GM19455 (cell line): ENCODE results near the gene WFDC1.

ENCODE experiments used
- ATAC-seq: cut with Tn5 transposase; IDR thresholded peaks from one replicate; pipeline ENCODE4 v1.9.1; 2021; ENCODE audit not compliant: unreplicated experiment

Gene WFDC1

GRCh38 chr16:84370723-84371552 is 76.3 kb downstream of the WFDC1 start:
- ATAC-seq: no peak

DNA sequence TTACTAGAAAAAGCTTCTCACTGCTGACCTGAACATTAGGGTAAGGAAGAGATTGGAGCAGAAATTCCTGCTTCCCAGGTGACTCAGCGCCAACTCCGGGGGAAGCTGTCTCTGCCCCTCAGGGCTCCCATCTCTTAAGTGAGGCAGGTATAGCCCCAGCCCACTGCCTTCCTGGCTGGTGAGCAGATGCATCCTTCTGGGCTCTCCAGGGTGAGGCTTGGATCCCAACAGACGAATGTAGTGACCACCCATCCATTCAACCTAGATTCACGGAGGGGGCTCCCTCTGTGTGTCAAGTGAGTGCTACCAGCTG is 76.8 kb downstream of the WFDC1 start:
- ATAC-seq: no peak

DNA sequence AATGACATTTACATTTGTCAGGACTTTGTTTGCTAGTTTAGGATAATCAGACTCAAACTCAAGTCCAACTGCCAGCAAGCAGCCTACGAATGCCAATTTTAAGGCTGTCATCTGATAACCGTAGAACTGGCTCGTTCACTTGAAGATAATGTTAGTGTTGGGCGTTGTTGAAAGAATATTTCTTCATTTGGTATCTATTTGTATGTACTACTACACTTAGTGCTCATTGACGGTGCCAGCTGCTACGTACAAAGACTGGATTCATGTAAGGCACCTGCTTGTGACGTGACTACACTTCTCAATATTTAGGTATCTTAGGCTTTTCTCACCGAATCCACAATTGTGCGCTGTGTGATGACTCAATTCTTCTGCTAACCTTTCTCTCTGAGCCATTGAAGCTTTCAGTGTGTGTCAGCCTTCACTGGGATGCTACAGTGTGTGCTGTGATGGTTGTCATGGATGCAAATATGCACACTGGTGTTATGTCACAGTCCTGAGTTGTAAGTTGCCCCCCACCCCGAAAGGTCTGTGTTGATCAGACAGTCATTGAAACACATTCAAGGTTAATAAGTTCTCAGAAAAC is 79.3 kb downstream of the WFDC1 start:
- no peak for ATAC-seq

DNA sequence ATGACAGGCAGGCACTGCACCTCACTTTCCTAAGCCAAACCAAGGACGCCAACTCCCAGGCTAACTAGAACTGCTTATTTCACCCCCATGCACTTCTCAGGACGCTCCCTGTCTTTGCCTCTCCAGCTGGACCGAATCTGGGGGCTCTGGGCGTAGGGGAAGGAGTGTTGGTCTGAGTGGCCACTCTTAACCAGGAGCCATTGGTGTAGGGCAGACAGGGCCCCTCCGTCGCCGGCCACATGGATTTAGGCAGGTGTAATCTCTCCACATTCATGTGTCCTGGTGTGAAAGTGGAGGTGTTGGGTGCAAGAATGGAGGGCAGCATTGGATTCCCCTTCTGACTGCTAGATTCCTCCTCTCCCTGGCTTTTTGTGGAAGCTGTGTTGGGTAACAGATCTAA is 83.4 kb downstream of the WFDC1 start:
- no peak for ATAC-seq

- ATAC-seq: no peak
Observed at GRCh38 chr16:84378567-84378966, 83.9 kb downstream of the WFDC1 start.

GRCh38 chr16:84379008-84379708 is 84.5 kb downstream of the WFDC1 start:
- no peak for ATAC-seq
